ENCODE results near the gene MSI2.

DNA sequence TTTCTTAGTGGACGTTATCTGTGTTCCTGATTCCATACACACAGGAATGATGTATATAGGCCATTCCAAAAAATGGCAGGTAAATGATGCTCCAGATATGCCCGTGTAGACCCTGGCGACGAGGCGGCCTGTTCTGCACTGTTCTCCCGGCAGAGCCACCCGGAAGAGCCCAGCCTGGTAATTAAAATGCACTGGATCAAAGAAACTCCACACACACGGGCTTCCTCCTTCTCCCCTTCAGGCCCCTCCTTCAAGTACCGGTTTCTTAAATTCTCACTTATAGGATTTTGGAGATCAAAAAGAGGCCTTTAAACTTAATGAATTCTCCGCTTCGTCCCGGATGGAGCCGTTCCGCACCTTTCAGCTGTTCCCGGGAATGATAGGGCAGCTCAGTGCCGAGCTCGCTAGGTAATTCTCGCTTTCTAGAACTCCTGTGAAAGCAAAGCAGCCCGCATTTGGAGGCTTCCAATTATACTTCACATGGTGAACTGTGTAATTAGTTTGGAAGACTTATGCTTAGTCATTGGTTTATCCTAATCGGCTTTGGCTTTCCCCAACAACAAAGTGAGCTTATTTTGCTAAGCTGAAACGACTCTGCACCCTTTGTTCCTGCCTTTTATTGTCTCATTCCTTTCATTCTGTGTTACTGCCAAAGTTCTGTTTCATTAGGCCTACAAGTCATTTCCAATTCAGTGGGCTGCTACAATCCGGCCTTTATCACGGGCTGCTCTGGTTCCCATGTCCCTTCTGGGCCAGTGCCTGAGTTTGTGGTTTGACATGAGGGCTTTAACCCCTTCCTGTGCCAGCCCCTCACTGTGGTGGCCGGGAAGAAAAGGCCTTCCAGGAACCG lies 150.0 kb downstream of the MSI2 start:
- TF ChIP-seq TAF1 (IDR thresholded peaks at IDR 0.05; ENCODE audit: borderline replicate concordance, low read depth, low read length) (no peak), POLR2A (IDR thresholded peaks at IDR 0.05; ENCODE audit: low read depth, low read length) (no peak)
